ENCODE data around the gene OR2A14.

DNA sequence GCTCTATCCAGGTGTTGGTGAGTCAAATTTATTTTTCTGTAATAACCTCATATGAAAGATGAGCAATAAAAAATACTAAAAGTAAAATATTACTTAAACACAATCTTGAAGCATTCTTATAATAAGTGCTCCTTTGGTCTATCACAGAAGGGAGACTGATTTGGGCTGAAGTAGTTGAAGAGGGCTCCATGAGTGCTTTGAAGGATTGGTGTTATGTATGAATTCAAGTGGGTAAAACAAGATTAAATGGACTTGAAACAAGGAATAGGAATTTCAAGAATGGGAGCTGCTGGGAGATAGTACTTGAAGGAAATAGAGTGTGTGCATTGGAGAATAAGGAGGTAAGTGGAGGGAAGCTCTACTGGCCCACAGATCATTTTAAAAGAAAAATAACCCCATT, 20.9 kb upstream of the OR2A14 start:
- TF ChIP-seq POLR2A (IDR thresholded peaks at IDR 0.05) (no peak), CTCF (IDR thresholded peaks at IDR 0.05) (no peak)
